Neural cell (in vitro differentiated cells): ENCODE measurements around the gene CABP4. TPM values are rescaled to one million over a fixed set of nuclear protein-coding genes. Genes with fewer than 3 reads are reported as not detected.

Experiments
- H2AFZ ChIP-seq: fragments of 200-600, 300-800 bp; sonication (generic), shearing (Covaris generic); 2 replicates; pipeline ENCODE4 v1.6.0; 2014; ENCODE audit warnings: low read depth, mild to moderate bottlenecking, antibody characterized with exemption, low read length, moderate library complexity
- H3F3A ChIP-seq: fragments of 200-600 bp; shearing (Covaris generic); 2 replicates; pipeline ENCODE4 v1.6.1; 2016; ENCODE audit warnings: mild to moderate bottlenecking, moderate library complexity, mixed read lengths, antibody characterized with exemption, low read length; ENCODE audit not compliant: insufficient read depth, poor library complexity, severe bottlenecking
- H3K27ac ChIP-seq: fragments of 200-600, 300-800 bp; sonication (generic), shearing (Covaris generic); 2 replicates; pipeline ENCODE4 v1.5.1; 2014; ENCODE audit warnings: mild to moderate bottlenecking, low read length, moderate library complexity
- H3K27me3 ChIP-seq: fragments of 300-800, 200-600 bp; sonication (generic), shearing (Covaris generic); 2 replicates; pipeline ENCODE4 v1.6.0; 2014; ENCODE audit warnings: mild to moderate bottlenecking, low read depth, low read length, moderate library complexity; ENCODE audit not compliant: insufficient read depth
- H3K36me3 ChIP-seq: fragments of 300-800, 200-600 bp; sonication (generic), shearing (Covaris generic); 2 replicates; pipeline ENCODE4 v1.5.1; 2014; ENCODE audit warnings: mild to moderate bottlenecking, antibody characterized with exemption, low read length, moderate library complexity; ENCODE audit not compliant: insufficient read depth
- H3K4me2 ChIP-seq: fragments of 300-800, 200-600 bp; sonication (generic), shearing (Covaris generic); 2 replicates; pipeline ENCODE4 v1.6.0; 2014; ENCODE audit warnings: mild to moderate bottlenecking, low read length
- H3K4me3 ChIP-seq: fragments of 300-800, 200-600 bp; sonication (generic), shearing (Covaris generic); 2 replicates; pipeline ENCODE4 v1.5.1; 2014; ENCODE audit warnings: mild to moderate bottlenecking, low read length, moderate library complexity
- H3K79me2 ChIP-seq: fragments of 200-600 bp; shearing (Covaris generic); replicated peaks from 2 replicates; pipeline ENCODE4 v1.6.0; 2014; ENCODE audit warnings: mild to moderate bottlenecking, low read length, moderate library complexity; ENCODE audit not compliant: insufficient read depth
- H3K9ac ChIP-seq: fragments of 300-800, 200-600 bp; sonication (generic), shearing (Covaris generic); 2 replicates; pipeline ENCODE4 v1.6.1; 2016; ENCODE audit warnings: mild to moderate bottlenecking, low read length, mixed read lengths
- H3K9me2 ChIP-seq: fragments of 200-600 bp; shearing (Covaris generic); 2 replicates; pipeline ENCODE4 v1.6.1; 2016; ENCODE audit warnings: mild to moderate bottlenecking, low read length, mixed read lengths; ENCODE audit not compliant: insufficient read depth
- H3K9me3 ChIP-seq: fragments of 200-600, 300-800 bp; sonication (generic), shearing (Covaris generic); 2 replicates; pipeline ENCODE4 v1.6.1; 2016; ENCODE audit warnings: mild to moderate bottlenecking, mixed run types, low read length, moderate library complexity, mixed read lengths
- H4K20me1 ChIP-seq: fragments of 200-600 bp; shearing (Covaris generic); 2 replicates; pipeline ENCODE4 v1.6.1; 2016; ENCODE audit warnings: mild to moderate bottlenecking, mixed run types; ENCODE audit not compliant: insufficient read depth
- EP300 ChIP-seq: fragments of 450-650 bp; conservative IDR thresholded peaks from 2 replicates; pipeline ENCODE4 v1.6.1; 2014; ENCODE audit warnings: antibody characterized with exemption, mild to moderate bottlenecking, moderate library complexity; ENCODE audit not compliant: poor library complexity, severe bottlenecking
- EZH2 ChIP-seq: fragments of 200-600, 300-800 bp; shearing (Covaris generic), sonication (generic); IDR thresholded peaks from 2 replicates; pipeline ENCODE4 v1.6.1; 2014; ENCODE audit warnings: antibody characterized with exemption, low read length, borderline replicate concordance, mild to moderate bottlenecking; ENCODE audit not compliant: insufficient read depth, poor library complexity, severe bottlenecking
- MXI1 ChIP-seq: fragments of 450-650 bp; conservative IDR thresholded peaks from 2 replicates; pipeline ENCODE4 v1.6.1; 2014; ENCODE audit warnings: antibody characterized with exemption, mild to moderate bottlenecking; ENCODE audit not compliant: poor library complexity, severe bottlenecking
- POLR2AphosphoS5 ChIP-seq: IDR thresholded peaks from 2 replicates; pipeline ENCODE4 v1.6.1; 2012
- RAD21 ChIP-seq: fragments of 450-650 bp; conservative IDR thresholded peaks from 2 replicates; pipeline ENCODE4 v1.6.1; 2014; ENCODE audit warnings: antibody characterized with exemption, mild to moderate bottlenecking, moderate library complexity
- SMC3 ChIP-seq: fragments of 450-650 bp; conservative IDR thresholded peaks from 2 replicates; pipeline ENCODE4 v1.6.1; 2014; ENCODE audit warnings: antibody characterized with exemption, mild to moderate bottlenecking, moderate library complexity; ENCODE audit not compliant: poor library complexity
- TAF1 ChIP-seq: IDR thresholded peaks from 2 replicates; pipeline ENCODE4 v1.6.1; 2012; ENCODE audit warnings: low read depth
- polyA plus RNA-seq: library from polyadenylated mRNA; depleted of rRNA; stranded (reverse); fragments of >200 nt; gene quantifications from 2 replicates; pipeline ENCODE4 v1.2.3, GENCODE V29; 2014
- TF ChIP-seq, protein P1 (sequence below): fragments of 450-650 bp; IDR thresholded peaks from 2 replicates; pipeline ENCODE4 v1.5.1; 2014; ENCODE audit warnings: antibody characterized with exemption, mild to moderate bottlenecking, moderate library complexity; ENCODE audit not compliant: poor library complexity, severe bottlenecking
- TF ChIP-seq, protein P2 (sequence below): IDR thresholded peaks from 2 replicates; pipeline ENCODE4 v1.6.1; 2012; ENCODE audit warnings: borderline replicate concordance

CABP4 gene
- polyA plus RNA-seq, 1 donor from 2014 or later = not detected

DNA sequence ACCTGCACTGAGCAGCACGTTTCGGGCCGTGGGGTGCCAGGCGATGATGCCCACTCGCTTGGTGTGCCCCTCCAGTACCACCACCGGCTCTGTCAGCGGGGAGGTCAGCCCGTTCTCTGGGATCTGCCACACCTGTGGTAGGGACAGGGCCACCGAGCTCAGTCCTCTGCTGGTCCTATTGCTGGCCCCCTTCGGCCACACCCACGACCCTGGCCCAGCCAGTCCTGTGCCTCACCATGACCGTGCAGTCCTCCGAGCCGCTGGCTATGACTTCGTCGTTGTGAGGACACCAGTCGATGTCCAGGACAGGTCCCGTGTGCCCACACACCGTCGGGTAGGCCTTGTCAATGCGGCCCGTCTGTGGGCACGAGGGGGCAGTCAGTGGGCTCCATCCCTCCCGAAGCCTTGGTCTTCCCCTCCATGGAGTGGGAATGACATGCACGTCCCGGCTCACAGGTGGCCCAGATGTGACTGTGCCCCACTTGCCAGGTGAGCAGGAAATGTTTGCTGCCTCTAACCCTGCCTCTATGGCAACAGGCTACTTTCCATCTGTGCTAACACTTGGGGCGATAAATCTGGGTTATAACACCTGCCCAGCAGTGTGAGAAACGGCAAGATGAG is 13.3 kb upstream of the CABP4 start:
- Histone ChIP-seq H2AFZ (no peak overlapping the region), H4K20me1 (no peaks in the 10 kb centered on the region), H3K79me2 (no peaks in the 10 kb centered on the region), H3K9ac (no peak overlapping the region), H3K36me3 (no peaks in the 10 kb centered on the region), H3K27ac (no peak overlapping the region), H3K9me3 (no peaks in the 10 kb centered on the region), H3K27me3 (no peaks in the 10 kb centered on the region), H3K4me3 (no peak overlapping the region), H3K4me2 (no peak overlapping the region), H3F3A (no peaks in the 10 kb centered on the region), H3K9me2 (no peaks in the 10 kb centered on the region)
- TF ChIP-seq, protein P1, sequence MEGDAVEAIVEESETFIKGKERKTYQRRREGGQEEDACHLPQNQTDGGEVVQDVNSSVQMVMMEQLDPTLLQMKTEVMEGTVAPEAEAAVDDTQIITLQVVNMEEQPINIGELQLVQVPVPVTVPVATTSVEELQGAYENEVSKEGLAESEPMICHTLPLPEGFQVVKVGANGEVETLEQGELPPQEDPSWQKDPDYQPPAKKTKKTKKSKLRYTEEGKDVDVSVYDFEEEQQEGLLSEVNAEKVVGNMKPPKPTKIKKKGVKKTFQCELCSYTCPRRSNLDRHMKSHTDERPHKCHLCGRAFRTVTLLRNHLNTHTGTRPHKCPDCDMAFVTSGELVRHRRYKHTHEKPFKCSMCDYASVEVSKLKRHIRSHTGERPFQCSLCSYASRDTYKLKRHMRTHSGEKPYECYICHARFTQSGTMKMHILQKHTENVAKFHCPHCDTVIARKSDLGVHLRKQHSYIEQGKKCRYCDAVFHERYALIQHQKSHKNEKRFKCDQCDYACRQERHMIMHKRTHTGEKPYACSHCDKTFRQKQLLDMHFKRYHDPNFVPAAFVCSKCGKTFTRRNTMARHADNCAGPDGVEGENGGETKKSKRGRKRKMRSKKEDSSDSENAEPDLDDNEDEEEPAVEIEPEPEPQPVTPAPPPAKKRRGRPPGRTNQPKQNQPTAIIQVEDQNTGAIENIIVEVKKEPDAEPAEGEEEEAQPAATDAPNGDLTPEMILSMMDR = no peak
- no peak for TF ChIP-seq SMC3
- no peak for TF ChIP-seq EZH2
- no peak for TF ChIP-seq RAD21
- no peak for TF ChIP-seq TAF1
- TF ChIP-seq, protein P2, sequence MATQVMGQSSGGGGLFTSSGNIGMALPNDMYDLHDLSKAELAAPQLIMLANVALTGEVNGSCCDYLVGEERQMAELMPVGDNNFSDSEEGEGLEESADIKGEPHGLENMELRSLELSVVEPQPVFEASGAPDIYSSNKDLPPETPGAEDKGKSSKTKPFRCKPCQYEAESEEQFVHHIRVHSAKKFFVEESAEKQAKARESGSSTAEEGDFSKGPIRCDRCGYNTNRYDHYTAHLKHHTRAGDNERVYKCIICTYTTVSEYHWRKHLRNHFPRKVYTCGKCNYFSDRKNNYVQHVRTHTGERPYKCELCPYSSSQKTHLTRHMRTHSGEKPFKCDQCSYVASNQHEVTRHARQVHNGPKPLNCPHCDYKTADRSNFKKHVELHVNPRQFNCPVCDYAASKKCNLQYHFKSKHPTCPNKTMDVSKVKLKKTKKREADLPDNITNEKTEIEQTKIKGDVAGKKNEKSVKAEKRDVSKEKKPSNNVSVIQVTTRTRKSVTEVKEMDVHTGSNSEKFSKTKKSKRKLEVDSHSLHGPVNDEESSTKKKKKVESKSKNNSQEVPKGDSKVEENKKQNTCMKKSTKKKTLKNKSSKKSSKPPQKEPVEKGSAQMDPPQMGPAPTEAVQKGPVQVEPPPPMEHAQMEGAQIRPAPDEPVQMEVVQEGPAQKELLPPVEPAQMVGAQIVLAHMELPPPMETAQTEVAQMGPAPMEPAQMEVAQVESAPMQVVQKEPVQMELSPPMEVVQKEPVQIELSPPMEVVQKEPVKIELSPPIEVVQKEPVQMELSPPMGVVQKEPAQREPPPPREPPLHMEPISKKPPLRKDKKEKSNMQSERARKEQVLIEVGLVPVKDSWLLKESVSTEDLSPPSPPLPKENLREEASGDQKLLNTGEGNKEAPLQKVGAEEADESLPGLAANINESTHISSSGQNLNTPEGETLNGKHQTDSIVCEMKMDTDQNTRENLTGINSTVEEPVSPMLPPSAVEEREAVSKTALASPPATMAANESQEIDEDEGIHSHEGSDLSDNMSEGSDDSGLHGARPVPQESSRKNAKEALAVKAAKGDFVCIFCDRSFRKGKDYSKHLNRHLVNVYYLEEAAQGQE = no peak
- no peak for TF ChIP-seq EP300
- no peak for TF ChIP-seq POLR2AphosphoS5
- no peak for TF ChIP-seq MXI1

DNA sequence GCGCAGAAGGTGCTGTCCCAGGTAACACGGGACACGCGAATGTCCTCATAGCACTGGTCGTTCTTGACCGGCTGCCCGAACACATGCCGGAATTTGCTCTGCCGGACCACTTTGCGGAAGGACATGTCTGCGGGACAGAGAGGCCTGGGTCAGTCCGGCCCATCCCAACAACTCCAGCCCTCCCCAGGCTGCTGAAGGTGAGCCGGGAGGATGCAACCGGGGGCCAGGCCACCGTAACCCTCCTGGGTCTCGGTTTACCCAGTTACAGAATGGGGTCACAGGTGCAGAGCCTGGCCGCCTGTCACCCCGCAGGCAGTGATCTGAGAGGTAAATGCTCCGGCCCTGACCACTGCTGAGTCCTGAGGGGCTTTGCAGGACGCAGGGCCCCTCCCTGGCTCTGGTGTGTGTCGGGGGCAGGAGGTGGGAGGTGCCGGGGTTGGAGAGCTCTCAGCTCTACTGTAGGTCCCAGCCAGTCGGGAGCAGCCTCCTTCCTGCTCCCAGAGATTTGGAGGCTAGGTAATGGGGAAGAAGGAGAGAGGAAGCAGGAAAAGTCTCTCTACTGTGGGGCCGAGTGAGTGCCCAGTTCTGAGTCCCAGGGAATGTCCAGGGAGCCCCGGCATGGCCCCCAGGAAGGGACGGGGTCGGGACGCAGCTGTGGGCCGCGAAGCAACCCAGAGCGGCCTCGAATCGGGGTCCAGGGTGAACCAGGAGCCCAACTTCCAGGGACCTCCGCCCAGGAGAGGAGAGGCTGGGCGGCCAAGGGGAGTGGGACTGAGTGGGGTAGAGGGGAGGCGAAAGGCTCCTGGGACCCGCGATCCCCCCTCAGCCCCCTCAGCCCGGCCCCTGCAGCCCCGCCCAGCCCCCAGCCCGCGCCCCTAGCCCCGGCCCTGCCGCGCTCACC is 12.4 kb upstream of the CABP4 start:
- H2AFZ ChIP-seq = peak overlapping the region; percentile 14
- H3K4me3 ChIP-seq = peak overlapping the region; percentile 82
- no peaks in the 10 kb centered on the region for H3F3A ChIP-seq
- H3K9me3 ChIP-seq = no peaks in the 10 kb centered on the region
- H3K9ac ChIP-seq = peak overlapping the region; percentile 80
- H3K4me2 ChIP-seq = peak overlapping the region; percentile 86
- no peaks in the 10 kb centered on the region for H4K20me1 ChIP-seq
- H3K79me2 ChIP-seq = no peaks in the 10 kb centered on the region
- TF ChIP-seq EP300 (no peak), TAF1 (no peak), SMC3 (no peak), RAD21 (no peak), EZH2 (no peak), POLR2AphosphoS5 (no peak), MXI1 (no peak)
- TF ChIP-seq, protein P2 = no peak
- TF ChIP-seq, protein P1 = no peak
- no peaks in the 10 kb centered on the region for H3K36me3 ChIP-seq
- no peaks in the 10 kb centered on the region for H3K9me2 ChIP-seq
- H3K27me3 ChIP-seq = no peaks in the 10 kb centered on the region
- H3K27ac ChIP-seq = peak overlapping the region; percentile 56
